ENCODE results near the gene JPH4. TPM values are rescaled to one million over a fixed set of nuclear protein-coding genes. Genes with fewer than 3 reads are reported as not detected.

Gene JPH4
- total and polyA plus RNA-seq, 4 donors: 0.23 to 3.1 (median 1.0) TPM

- Histone ChIP-seq H3K9me3 (ENCODE audit: control insufficient read depth in 4 of 4, insufficient read depth in 3 of 4, low read length in 3 of 4) (no peaks in the 10 kb centered on the region), H3K4me1 (ENCODE audit: control insufficient read depth in 5 of 5, insufficient read depth in 5 of 5, low read length in 5 of 5) (peaks cover 0 to 18% (median 0%) of the 10 kb centered on the region in 5 donors), H3K27me3 (ENCODE audit: control insufficient read depth in 3 of 3, insufficient read depth in 3 of 3, low read length in 2 of 3) (peaks cover 0 to 31% (median 30%) of the 10 kb centered on the region in 3 donors), H3K27ac (ENCODE audit: low read depth in 1 of 2, low read length in 1 of 2) (peak within 1 kb of the TSS in 1 of 2 donors; percentile 8), H3K4me3 (peak within 1 kb of the TSS; percentile 65), H3K9ac (ENCODE audit: insufficient read depth in 1 of 2, low read length in 2 of 2) (peak within 1 kb of the TSS in 1 of 2 donors; percentile 46), H3K36me3 (ENCODE audit: control insufficient read depth in 4 of 4, insufficient read depth in 4 of 4, low read length in 4 of 4) (no peaks in the 10 kb centered on the region)
- DNase-seq (peak; percentile 44 to 66 (median 59)), ATAC-seq (ENCODE audit: insufficient read depth, low FRiP score) (no peak)
- no peak for TF ChIP-seq CTCF (IDR thresholded peaks at IDR 0.05; ENCODE audit: control extremely low read depth, extremely low read depth)
- WGBS, 2 donors: 0 to 1% methylated on average over 37 to 48 of the region's 49 CpGs
Observed at GRCh38 chr14:23551266-23552028, 27.1 kb downstream of the JPH4 start, which contains the start of gene ZFHX2. Gene ZFHX2, minus strand, starts transcription at chr14:23551765. Its CDS starts 16,440 bp downstream, at chr14:23535325.

- 1 to 2% methylated on average over 35 to 37 of the region's 37 CpGs for WGBS, 2 donors
- H3K4me3 ChIP-seq: peak overlapping the region; percentile 65
- ATAC-seq (ENCODE audit: insufficient read depth, low FRiP score): peak; percentile 6
- TF ChIP-seq CTCF (IDR thresholded peaks at IDR 0.05; ENCODE audit: control extremely low read depth, extremely low read depth): no peak
- H3K27ac ChIP-seq (ENCODE audit: low read depth in 1 of 2, low read length in 1 of 2): peak overlapping the region in 1 of 2 donors; percentile 8
- H3K36me3 ChIP-seq (ENCODE audit: control insufficient read depth in 4 of 4, insufficient read depth in 4 of 4, low read length in 4 of 4): no peaks in the 10 kb centered on the region
- H3K27me3 ChIP-seq (ENCODE audit: control insufficient read depth in 3 of 3, insufficient read depth in 3 of 3, low read length in 2 of 3): peaks cover 0 to 31% (median 30%) of the 10 kb centered on the region in 3 donors
- H3K4me1 ChIP-seq (ENCODE audit: control insufficient read depth in 5 of 5, insufficient read depth in 5 of 5, low read length in 5 of 5): peaks cover 0 to 15% (median 0%) of the 10 kb centered on the region in 5 donors
- peak overlapping the region in 1 of 2 donors; percentile 46 for H3K9ac ChIP-seq (ENCODE audit: insufficient read depth in 1 of 2, low read length in 2 of 2)
- no peaks in the 10 kb centered on the region for H3K9me3 ChIP-seq (ENCODE audit: control insufficient read depth in 4 of 4, insufficient read depth in 3 of 4, low read length in 3 of 4)
- DNase-seq: no peak
Observed at GRCh38 chr14:23550812-23551265, 27.8 kb downstream of the JPH4 start.

GRCh38 chr14:23550131-23550811 is 28.3 kb downstream of the JPH4 start:
- Histone ChIP-seq H3K36me3 (ENCODE audit: control insufficient read depth in 4 of 4, insufficient read depth in 4 of 4, low read length in 4 of 4) (no peaks in the 10 kb centered on the region), H3K27me3 (ENCODE audit: control insufficient read depth in 3 of 3, insufficient read depth in 3 of 3, low read length in 2 of 3) (peaks cover 0 to 31% (median 30%) of the 10 kb centered on the region in 3 donors), H3K4me3 (peak overlapping the region; percentile 65), H3K27ac (ENCODE audit: low read depth in 1 of 2, low read length in 1 of 2) (no peak overlapping the region), H3K4me1 (ENCODE audit: control insufficient read depth in 5 of 5, insufficient read depth in 5 of 5, low read length in 5 of 5) (peaks cover 0 to 15% (median 0%) of the 10 kb centered on the region in 5 donors), H3K9ac (ENCODE audit: insufficient read depth in 1 of 2, low read length in 2 of 2) (no peak overlapping the region), H3K9me3 (ENCODE audit: control insufficient read depth in 4 of 4, insufficient read depth in 3 of 4, low read length in 3 of 4) (no peaks in the 10 kb centered on the region)
- DNase-seq (no peak), ATAC-seq (ENCODE audit: insufficient read depth, low FRiP score) (no peak)
- WGBS, 2 donors: 48 to 57% methylated on average over 12 of the region's 12 CpGs
- TF ChIP-seq CTCF (IDR thresholded peaks at IDR 0.05; ENCODE audit: control extremely low read depth, extremely low read depth): no peak
